ENCODE measurements around the gene CCDC9. TPM values are rescaled to one million over a fixed set of nuclear protein-coding genes. Genes with fewer than 3 reads are reported as not detected.

CCDC9 gene
- total RNA-seq, 1 experiment from 2014 or later: 38.2 TPM

GRCh38 chr19:47230921-47231214 lies 25.5 kb upstream of the CCDC9 start, which contains the start of gene BBC3:
Gene BBC3, minus strand, starts transcription at chr19:47231199. Its CDS starts 2,768 bp downstream, at chr19:47228431.
- peak within 1 kb of the TSS; percentile 69 for H3K27ac Mint-ChIP-seq (ENCODE audit: unreplicated experiment)
- H3K4me1 Mint-ChIP-seq (ENCODE audit: low read depth, unreplicated experiment): peaks cover 19% of the 10 kb centered on the region
- H3K36me3 Mint-ChIP-seq (ENCODE audit: insufficient read depth, unreplicated experiment): peaks cover 18% of the 10 kb centered on the region
- intact Hi-C loops (cut with micrococcal nuclease; ENCODE audit: unreplicated experiment): no loop called here
- CTCF ChIA-PET: no interaction called here
- H3K27me3 Mint-ChIP-seq (ENCODE audit: unreplicated experiment): peaks cover 5% of the 10 kb centered on the region
- no peak for TF ChIP-seq CTCF (IDR thresholded peaks at IDR 0.05; ENCODE audit: unreplicated experiment)
- DNase-seq: no peak
- BruUV-seq (replicated peaks): no TSS peak
- H3K4me3 Mint-ChIP-seq (ENCODE audit: low read depth, unreplicated experiment): no peak within 1 kb of the TSS
- no peaks in the 10 kb centered on the region for H3K9me3 Mint-ChIP-seq (ENCODE audit: low read depth, unreplicated experiment)

- Mint-ChIP-seq H3K36me3 (ENCODE audit: insufficient read depth, unreplicated experiment) (peaks cover 22% of the 10 kb centered on the region), H3K27me3 (ENCODE audit: unreplicated experiment) (peaks cover 11% of the 10 kb centered on the region), H3K27ac (ENCODE audit: unreplicated experiment) (peak overlapping the region; percentile 69), H3K9me3 (ENCODE audit: low read depth, unreplicated experiment) (no peaks in the 10 kb centered on the region), H3K4me3 (ENCODE audit: low read depth, unreplicated experiment) (no peak overlapping the region), H3K4me1 (ENCODE audit: low read depth, unreplicated experiment) (peaks cover 19% of the 10 kb centered on the region)
- peak; percentile 95 for DNase-seq
- no TSS peak for BruUV-seq (replicated peaks)
- no peak for TF ChIP-seq CTCF (IDR thresholded peaks at IDR 0.05; ENCODE audit: unreplicated experiment)
- intact Hi-C loops (cut with micrococcal nuclease; ENCODE audit: unreplicated experiment): no loop called here
- CTCF ChIA-PET: interaction anchor here (0.8 to 2.2 kb wide), 5 partner anchors 9 to 119 kb away, joined by 3 to 17 read pairs (median 7); partner anchors contain the start of gene ZC3H4
These were observed 24.9 kb upstream of the CCDC9 start for GRCh38 chr19:47231215-47232054.

GRCh38 chr19:47232422-47233211 lies 23.7 kb upstream of the CCDC9 start:
- H3K9me3 Mint-ChIP-seq (ENCODE audit: low read depth, unreplicated experiment): no peaks in the 10 kb centered on the region
- H3K36me3 Mint-ChIP-seq (ENCODE audit: insufficient read depth, unreplicated experiment): peaks cover 22% of the 10 kb centered on the region
- CTCF ChIA-PET: interaction anchor here (0.7 to 2.2 kb wide), 7 partner anchors 8 to 120 kb away, joined by 3 to 17 read pairs (median 6); partner anchors contain the start of gene ZC3H4
- intact Hi-C loops (cut with micrococcal nuclease; ENCODE audit: unreplicated experiment): no loop called here
- DNase-seq: peak; percentile 63
- peaks cover 19% of the 10 kb centered on the region for H3K4me1 Mint-ChIP-seq (ENCODE audit: low read depth, unreplicated experiment)
- peak overlapping the region; percentile 93 for H3K27ac Mint-ChIP-seq (ENCODE audit: unreplicated experiment)
- peaks cover 12% of the 10 kb centered on the region for H3K27me3 Mint-ChIP-seq (ENCODE audit: unreplicated experiment)
- no peak for TF ChIP-seq CTCF (IDR thresholded peaks at IDR 0.05; ENCODE audit: unreplicated experiment)
- no peak overlapping the region for H3K4me3 Mint-ChIP-seq (ENCODE audit: low read depth, unreplicated experiment)
- TSS peak; percentile 62 for BruUV-seq (replicated peaks)

- TF ChIP-seq CTCF (IDR thresholded peaks at IDR 0.05; ENCODE audit: unreplicated experiment): no peak
- CTCF ChIA-PET: interaction anchor here (0.6 to 0.7 kb wide), 2 partner anchors 22 to 261 kb away, joined by 3 to 6 read pairs; no protein-coding TSS in a partner anchor
- no peak for DNase-seq
- Mint-ChIP-seq H3K27ac (ENCODE audit: unreplicated experiment) (no peak overlapping the region), H3K9me3 (ENCODE audit: low read depth, unreplicated experiment) (no peaks in the 10 kb centered on the region), H3K4me3 (ENCODE audit: low read depth, unreplicated experiment) (no peak overlapping the region), H3K36me3 (ENCODE audit: insufficient read depth, unreplicated experiment) (peaks cover 38% of the 10 kb centered on the region), H3K27me3 (ENCODE audit: unreplicated experiment) (peaks cover 25% of the 10 kb centered on the region), H3K4me1 (ENCODE audit: low read depth, unreplicated experiment) (peaks cover 27% of the 10 kb centered on the region)
- intact Hi-C loops (cut with micrococcal nuclease; ENCODE audit: unreplicated experiment): no loop called here
- no TSS peak for BruUV-seq (replicated peaks)
These were observed 20.2 kb upstream of the CCDC9 start for GRCh38 chr19:47236072-47236675.
